ENCODE results near the gene GPR89A.

GPR89A gene

GRCh38 chr1:145719230-145720079, 111.7 kb downstream of the GPR89A start, which contains the start of gene CD160:
Gene CD160 (plus strand): TSS chr1:145719499. CDS start chr1:145728328, 8,829 bp downstream.
- DNase-seq, result no peak
